ENCODE results near the gene ADAMTS6. TPM values are rescaled to one million over a fixed set of nuclear protein-coding genes. Genes with fewer than 3 reads are reported as not detected.
"Not testable (repeated sequence)": the region's sequence is repeated elsewhere in the genome, so short reads cannot be mapped to it uniquely, and the experiment has no call there.

The ADAMTS6 gene
- 19.0 TPM for total RNA-seq

DNA sequence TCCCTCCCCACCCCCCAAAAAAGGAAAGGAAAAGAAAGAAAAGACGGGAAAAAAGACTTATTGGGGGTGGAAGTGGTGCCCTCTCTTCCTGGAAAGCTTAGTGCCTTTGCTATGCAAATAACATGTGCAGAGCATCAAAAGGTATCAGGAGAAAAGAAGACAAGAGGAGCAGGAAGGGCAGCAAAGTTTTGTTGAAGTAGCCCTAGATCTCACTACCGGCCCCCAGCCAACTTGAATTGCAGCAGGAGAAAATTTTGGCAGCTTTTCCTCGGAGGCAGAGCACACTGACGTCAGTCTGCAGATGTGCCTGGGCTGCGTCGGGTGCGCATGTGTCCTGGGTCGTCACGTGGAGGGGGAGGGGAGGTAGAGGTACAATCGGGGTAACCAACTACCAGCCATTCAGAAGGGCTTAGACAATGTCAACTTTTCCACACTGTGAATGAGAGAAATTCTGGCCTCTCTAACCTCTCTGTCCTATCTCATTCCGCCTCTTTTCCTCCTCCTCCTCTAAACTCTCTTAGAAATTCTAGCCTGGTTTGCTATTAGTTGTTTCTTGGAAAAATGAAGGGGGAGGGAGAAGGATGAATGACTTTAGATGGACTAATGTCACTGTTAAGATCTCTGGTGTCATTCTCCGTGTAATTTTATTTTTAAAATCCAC lies at the start of gene ADAMTS6:
ADAMTS6 (minus strand) TSS at position 286 of the 661 bp plus-strand sequence. CDS start 8,247 bp downstream, outside the sequence.
- peak; percentile 92 for DNase-seq (ENCODE audit: low spot score)

- no peak for DNase-seq (ENCODE audit: low spot score)
Measured at GRCh38 chr5:65530904-65531303, 49.2 kb upstream of the ADAMTS6 start.

DNA sequence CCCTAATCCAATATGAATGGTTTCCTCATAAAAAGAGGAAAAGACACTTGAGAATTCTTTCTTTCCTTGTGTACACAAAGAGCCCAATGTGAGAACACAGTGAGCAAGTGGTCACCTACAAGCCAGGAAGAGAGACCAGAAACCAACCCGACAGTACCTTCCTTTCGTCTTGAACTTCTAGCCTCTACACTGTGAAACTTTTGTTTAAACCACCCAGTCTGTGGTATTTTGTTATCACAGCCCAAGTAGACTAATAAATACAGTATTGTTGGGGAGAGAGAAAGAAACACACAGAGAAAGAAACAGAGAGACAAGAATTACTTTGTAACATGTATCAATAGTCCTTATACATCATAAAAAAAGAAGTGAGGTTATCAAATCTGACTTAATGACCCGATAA lies 44.0 kb upstream of the ADAMTS6 start:
- no peak for DNase-seq (ENCODE audit: low spot score)

DNA sequence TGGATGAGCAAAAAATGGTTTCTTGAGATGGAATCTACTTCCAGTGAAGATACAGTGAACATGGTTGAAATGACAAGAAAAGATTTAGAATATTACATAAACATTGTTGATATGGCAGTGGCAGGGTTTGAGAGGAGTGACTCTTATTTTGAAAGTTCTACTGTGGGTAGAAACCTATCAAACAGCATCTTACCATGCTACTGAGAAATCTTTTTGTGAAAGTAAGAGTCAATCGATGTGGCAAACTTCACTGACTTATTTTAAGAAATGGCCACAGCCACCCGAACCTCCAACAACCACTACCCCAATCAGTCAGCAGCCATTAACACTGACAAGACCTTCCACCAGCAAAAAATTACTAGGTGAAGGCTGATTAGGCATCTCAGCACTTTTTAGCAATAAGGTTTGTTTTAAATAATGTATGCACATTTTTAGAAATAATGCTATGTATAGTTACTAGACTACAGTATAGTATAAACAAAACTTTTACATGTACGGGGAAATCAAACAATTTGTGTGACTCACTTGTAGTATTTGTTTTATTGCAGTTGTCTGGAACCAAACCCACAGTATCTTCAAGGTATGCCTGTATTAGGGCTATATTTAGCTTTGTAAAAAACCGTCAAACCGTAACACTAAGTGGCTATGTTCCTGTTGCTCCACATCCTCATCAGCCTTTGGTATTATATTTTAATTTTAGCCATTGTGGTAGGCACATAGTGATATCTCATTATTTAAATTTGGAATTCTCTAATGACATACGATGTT lies 30.6 kb upstream of the ADAMTS6 start:
- no peak for DNase-seq (ENCODE audit: low spot score)

DNA sequence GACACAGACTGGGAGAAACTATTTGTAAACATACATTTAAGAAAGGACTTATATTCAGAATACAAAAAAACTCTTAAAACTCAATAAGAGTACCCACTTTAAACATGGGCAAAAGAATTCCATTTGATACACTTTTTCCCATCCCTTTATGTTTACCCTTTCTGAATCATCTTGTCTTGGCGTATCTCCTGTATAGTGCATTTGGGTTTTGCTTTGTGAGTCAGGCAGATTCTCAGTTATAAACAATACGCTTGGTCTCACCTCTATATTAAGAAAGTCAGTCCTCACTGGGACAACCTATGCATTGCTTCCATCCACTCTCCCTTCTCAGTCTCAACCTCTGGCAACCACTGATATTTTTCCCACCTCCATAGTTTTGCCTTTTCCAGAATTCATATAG lies 27.3 kb upstream of the ADAMTS6 start:
- DNase-seq (ENCODE audit: low spot score) = no peak

DNA sequence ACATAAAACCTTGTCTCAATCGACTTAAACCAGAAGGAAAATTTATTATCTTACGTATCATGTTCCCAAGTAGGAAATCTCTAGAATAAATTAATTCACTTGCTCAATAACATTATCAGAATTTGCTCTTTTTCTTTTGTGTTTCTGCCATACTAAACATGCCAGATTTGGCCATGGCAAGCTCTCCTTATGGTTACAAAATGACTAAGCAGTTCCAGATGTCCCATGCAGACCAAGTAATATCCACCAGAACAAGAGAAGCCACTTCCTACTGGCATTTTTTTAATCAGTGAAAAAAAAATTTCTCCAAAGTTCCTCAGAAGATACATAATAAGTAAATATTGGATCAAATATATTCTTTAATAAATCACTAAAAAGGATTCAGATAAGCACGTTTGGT lies 25.2 kb upstream of the ADAMTS6 start:
- DNase-seq (ENCODE audit: low spot score) = no peak

DNA sequence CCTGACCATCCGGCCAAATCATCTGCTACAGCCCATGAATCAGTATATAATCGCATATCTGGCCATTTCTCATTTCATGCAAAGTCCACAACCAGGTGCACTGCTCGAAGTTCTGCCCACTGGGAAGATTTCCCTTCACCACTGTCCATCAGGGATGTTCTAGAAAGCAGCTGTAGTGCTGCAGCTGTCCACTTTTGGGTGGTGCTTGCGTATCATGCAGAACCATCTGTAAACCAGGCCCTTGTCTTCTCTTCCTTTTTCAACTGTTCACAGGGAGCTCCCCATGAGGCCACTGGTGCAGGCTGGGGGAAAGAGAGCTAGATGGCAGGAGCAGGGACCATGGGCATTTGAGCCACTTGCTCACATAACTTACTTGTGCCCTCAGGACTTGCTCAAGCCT lies 7.4 kb upstream of the ADAMTS6 start:
- DNase-seq (ENCODE audit: low spot score) = no peak

- DNase-seq (ENCODE audit: low spot score) = not testable (repeated sequence)
Measured at GRCh38 chr5:65488038-65488687, 6.4 kb upstream of the ADAMTS6 start.

DNA sequence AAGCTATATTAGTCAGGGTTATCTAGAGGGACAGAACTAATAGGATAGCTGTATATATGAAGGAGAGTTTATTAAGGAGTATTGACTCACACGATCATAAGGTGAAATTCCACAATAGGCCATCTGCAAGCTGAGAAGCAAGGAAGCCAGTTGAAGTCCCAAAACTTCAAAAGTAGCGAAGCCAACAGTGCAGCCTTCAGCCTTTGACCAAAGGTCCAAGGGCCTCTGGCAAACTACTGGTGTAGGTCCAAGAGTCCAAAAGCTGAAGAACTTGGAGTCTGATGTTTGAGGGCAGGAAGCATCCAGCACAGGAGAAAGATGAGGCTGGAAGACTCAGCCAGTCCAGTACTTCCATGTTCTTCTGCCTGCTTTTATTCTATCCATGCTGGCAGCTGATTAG lies 5.1 kb upstream of the ADAMTS6 start:
- not testable (repeated sequence) for DNase-seq (ENCODE audit: low spot score)

DNA sequence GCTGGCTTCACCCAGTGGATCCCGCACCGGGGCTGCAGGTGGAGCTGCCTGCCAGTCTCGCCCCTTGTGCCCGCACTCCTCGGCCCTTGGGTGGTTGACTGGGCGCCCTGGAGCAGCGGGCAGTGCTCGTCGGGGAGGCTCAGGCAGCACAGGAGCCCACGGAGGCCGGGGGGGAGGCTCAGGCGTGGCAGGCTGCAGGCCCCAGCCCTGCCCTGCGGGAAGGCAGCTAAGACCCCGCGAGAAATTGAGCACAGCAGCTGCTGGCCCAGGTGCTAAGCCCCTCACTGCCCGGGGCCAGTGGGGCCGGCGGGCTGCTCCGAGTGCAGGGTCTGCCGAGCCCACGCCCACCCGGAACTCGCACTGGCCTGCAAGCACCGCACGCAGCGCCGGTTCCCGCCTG lies 3.7 kb upstream of the ADAMTS6 start:
- no peak for DNase-seq (ENCODE audit: low spot score)

- no peak for DNase-seq (ENCODE audit: low spot score)
Measured at GRCh38 chr5:65483546-65484346, 2.0 kb upstream of the ADAMTS6 start.

- DNase-seq (ENCODE audit: low spot score) = no peak
Measured at GRCh38 chr5:65482736-65483545, 1.2 kb upstream of the ADAMTS6 start.

- DNase-seq (ENCODE audit: low spot score) = no peak
Measured at GRCh38 chr5:65482296-65482735, 596 bp upstream of the ADAMTS6 start.

DNA sequence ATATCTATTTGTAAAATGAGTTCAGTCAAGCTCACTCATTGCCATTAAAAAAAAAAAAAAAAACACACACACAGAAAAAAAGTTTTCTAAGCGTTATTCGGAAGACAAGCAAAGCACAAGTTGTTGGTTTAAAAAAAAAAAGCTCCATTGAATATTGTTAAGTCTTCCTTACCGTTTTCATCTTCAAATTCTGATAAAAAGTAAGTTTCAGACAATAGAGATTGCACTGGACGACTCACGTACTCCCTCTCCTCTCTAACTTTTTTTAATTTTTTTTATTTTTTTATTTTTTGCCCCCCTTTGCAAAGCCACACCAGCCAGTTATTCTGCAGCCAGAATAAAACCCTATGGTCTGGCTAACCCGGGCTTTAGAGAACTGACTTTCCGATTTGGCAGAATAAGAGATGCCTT lies 544 bp downstream of the ADAMTS6 start:
- no peak for DNase-seq (ENCODE audit: low spot score)

DNA sequence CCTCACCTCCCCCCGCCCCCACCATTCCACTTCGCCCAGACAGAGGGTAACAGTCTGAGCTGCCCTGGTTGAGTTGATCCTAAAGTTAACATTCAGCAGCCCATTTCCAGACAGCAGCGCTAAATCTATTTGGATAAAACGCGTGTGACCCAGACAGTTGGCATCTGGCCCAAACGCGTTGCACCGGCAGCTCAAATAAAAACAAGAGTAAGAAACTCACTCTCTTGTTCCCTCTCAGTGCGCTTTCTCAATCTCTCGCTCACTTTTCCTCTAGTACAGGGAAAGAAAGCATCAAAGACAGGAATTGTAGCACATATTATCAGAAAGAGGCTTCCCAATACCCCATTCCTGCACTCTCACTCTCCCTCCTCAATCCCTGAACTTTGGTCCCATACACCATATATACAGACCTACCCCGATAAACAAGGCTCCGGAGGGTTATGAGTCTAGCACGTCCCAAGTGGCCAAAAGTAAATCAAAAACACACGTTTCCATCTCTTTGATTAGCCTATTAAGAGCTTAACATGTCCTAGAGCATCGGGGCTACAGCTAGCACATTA lies 1.3 kb downstream of the ADAMTS6 start:
- peak; percentile 78 for DNase-seq (ENCODE audit: low spot score)

- no peak for DNase-seq (ENCODE audit: low spot score)
Measured at GRCh38 chr5:65479527-65479926, 2.2 kb downstream of the ADAMTS6 start.

DNA sequence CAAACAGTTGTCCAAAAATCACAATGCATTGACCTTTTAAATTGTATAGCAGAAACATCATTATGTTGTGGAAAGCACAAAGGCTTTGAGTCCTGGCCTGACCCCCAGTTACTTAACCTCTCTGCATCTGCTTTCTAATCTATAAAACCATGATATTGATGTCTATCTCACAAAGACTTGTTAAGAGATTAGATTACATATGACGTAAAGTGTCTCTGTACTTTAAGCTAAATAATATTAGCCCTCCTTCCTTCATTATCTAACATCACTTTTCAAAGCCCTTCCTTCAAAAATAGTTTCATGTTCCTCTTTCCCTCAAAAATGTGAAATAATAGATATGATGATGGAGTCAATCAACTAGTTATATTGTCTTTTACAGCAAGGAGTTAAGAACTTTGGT lies 3.4 kb downstream of the ADAMTS6 start:
- DNase-seq (ENCODE audit: low spot score) = no peak

DNA sequence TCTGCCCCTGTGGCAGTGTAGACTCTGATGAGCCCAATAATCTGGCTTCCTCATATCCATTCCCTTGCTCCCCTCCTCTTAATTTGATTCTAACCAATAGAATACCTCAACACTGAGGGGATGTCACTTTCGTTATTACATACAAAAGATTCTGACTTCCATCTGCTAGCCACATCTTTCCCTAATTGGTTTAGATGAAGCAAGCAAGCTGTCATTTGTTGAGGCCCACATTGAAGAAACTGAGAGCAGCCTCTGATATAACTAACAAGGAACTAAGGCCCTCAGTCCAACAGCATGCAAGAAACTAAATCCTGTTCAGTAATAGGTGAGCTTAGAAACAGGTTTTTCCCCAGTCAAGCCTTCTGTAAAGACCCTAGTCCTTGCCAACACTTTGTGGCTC lies 5.8 kb downstream of the ADAMTS6 start:
- DNase-seq (ENCODE audit: low spot score) = no peak

DNA sequence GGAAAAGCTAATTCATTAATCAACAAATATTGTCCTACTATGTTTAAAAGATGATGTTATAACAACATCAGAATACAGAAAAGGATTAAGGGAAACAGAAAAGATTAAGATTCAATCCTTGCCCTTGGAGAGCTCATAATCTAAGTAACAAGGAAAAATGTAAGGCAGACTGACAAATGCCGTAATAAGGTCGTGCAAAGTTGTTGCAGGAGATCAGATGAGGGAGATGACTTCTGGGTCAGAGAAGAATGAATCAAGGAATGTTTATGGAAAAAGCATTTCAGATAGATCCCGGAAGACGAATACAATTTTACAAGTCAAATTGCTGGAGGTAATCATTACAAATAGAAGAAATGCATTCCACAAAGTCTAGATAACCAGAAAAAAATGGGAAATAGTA lies 6.4 kb downstream of the ADAMTS6 start:
- DNase-seq (ENCODE audit: low spot score) = no peak

DNA sequence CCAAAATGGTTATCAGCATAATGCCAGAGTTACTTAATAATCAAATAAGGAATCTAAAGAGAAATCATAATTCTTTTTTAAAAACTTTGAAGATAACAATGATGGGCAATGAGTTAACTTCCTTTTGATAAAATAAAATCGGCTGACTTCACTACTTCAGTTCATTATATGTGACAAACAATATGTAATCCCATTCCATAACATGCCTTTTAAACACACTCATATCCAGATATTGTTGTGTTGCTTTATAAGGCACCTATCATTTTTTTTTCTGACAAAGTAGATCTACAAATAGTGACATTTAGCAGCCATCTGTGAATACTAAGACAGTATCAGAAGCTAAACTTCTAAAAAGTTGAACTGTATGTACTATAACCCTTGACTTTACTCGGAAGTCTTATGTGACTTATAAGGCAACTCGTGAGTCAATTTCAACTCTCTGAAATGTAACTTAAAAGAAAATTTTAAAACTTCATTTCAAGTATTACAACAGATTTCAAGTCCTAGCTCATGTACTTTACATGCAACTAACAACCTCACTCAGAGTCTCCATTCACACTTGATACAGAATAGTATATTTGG lies 7.5 kb downstream of the ADAMTS6 start:
- no peak for DNase-seq (ENCODE audit: low spot score)
